ENCODE measurements around the gene ZNF837.

The ZNF837 gene

GRCh38 chr19:58352760-58353671, 27.8 kb downstream of the ZNF837 start, which contains the start of gene A1BG:
Gene A1BG, minus strand, starts transcription at chr19:58353492. Its CDS starts 55 bp downstream, at chr19:58353437.
- POLR2A ChIA-PET, result no interaction called here

GRCh38 chr19:58351990-58352755, 28.7 kb downstream of the ZNF837 start:
- ChIA-PET CTCF (no interaction called here), POLR2A (interaction anchor here (1.1 kb wide), 1 partner anchor 10 kb away, joined by 3 read pairs; the partner anchor contains the start of gene ZNF497)
- no peak for TF ChIP-seq CTCF (IDR thresholded peaks at IDR 0.05; ENCODE audit: insufficient read depth, low read length, missing control alignments)
- no peak overlapping the region for H3K4me3 ChIP-seq (ENCODE audit: low read depth, low read length)
- no peak for DNase-seq (ENCODE audit: low read depth, low spot score)

More at GRCh38 chr19:58352760-58353671, 27.8 kb downstream of the ZNF837 start, which contains the start of gene A1BG:
- DNase-seq (ENCODE audit: low read depth, low spot score), result no peak
- H3K4me3 ChIP-seq (ENCODE audit: low read depth, low read length), result no peak within 1 kb of the TSS
- TF ChIP-seq CTCF (IDR thresholded peaks at IDR 0.05; ENCODE audit: insufficient read depth, low read length, missing control alignments), result no peak
- CTCF ChIA-PET, result no interaction called here

GRCh38 chr19:58351558-58351878, 29.3 kb downstream of the ZNF837 start:
- H3K4me3 ChIP-seq (ENCODE audit: low read depth, low read length), result no peak overlapping the region
- POLR2A ChIA-PET, result interaction anchor here (1.1 kb wide), 1 partner anchor 11 kb away, joined by 3 read pairs; the partner anchor contains the start of gene ZNF497
- CTCF ChIA-PET, result no interaction called here

GRCh38 chr19:58350871-58351557, 29.8 kb downstream of the ZNF837 start:
- CTCF ChIA-PET, result no interaction called here
- H3K4me3 ChIP-seq (ENCODE audit: low read depth, low read length), result no peak overlapping the region
- no peak for TF ChIP-seq CTCF (IDR thresholded peaks at IDR 0.05; ENCODE audit: insufficient read depth, low read length, missing control alignments)
- POLR2A ChIA-PET, result interaction anchor here (1.1 kb wide), 1 partner anchor 11 kb away, joined by 3 read pairs; the partner anchor contains the start of gene ZNF497
- DNase-seq (ENCODE audit: low read depth, low spot score), result no peak

More at GRCh38 chr19:58351558-58351878, 29.3 kb downstream of the ZNF837 start:
- no peak for DNase-seq (ENCODE audit: low read depth, low spot score)
- TF ChIP-seq CTCF (IDR thresholded peaks at IDR 0.05; ENCODE audit: insufficient read depth, low read length, missing control alignments), result no peak

GRCh38 chr19:58350001-58350861, 30.6 kb downstream of the ZNF837 start:
- no peak for DNase-seq (ENCODE audit: low read depth, low spot score)
- no peak overlapping the region for H3K4me3 ChIP-seq (ENCODE audit: low read depth, low read length)
- CTCF ChIA-PET, result no interaction called here
- POLR2A ChIA-PET, result no interaction called here
- TF ChIP-seq CTCF (IDR thresholded peaks at IDR 0.05; ENCODE audit: insufficient read depth, low read length, missing control alignments), result no peak
